Epithelial cell of proximal tubule (primary cell): Measurements from ENCODE around the gene TMC2. TPM values are rescaled to one million over a fixed set of nuclear protein-coding genes. Genes with fewer than 3 reads are reported as not detected.

Experiments
- DNase-seq: peaks from one replicate; pipeline ENCODE4 v3.0.0-alpha.2; 2011; ENCODE audit warnings: low read depth
- H3K4me3 ChIP-seq: 2 replicates; pipeline ENCODE4 v1.5.1; 2011; ENCODE audit warnings: low read depth, mild to moderate bottlenecking, low read length
- total RNA-seq: library from RNA; depleted of rRNA; stranded (reverse); fragments of >200 nt; gene quantifications from 2 replicates; pipeline ENCODE4 v1.2.3, GENCODE V29; 2015
- TF ChIP-seq, protein P1 (sequence below): conservative IDR thresholded peaks from 2 replicates; pipeline ENCODE4 v1.5.1; 2012; ENCODE audit warnings: low read depth, mild to moderate bottlenecking, low read length

Gene TMC2
- total RNA-seq, 1 donor from 2014 or later = not detected

DNA sequence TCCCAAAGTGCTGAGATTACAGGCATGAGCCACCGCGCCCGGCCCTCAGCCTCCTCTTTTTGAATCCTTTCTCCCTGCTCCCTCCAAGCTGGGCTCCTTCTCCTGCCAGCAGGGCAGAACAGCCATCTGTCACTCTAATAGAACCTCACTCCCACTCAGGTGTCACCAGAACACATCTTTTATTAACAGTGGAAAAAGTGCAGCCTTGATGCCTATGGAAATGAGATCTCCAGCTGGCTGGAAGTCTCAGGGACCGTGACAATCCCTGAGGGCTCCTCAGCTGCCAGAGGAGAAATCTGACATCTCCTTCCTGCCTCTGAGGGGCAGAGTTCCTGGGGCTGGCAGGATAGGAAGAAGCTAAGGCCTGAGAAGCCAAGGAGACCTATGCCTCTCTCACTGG is 28.0 kb downstream of the TMC2 start:
- DNase-seq = no peak
- H3K4me3 ChIP-seq = no peak overlapping the region
- TF ChIP-seq, protein P1, sequence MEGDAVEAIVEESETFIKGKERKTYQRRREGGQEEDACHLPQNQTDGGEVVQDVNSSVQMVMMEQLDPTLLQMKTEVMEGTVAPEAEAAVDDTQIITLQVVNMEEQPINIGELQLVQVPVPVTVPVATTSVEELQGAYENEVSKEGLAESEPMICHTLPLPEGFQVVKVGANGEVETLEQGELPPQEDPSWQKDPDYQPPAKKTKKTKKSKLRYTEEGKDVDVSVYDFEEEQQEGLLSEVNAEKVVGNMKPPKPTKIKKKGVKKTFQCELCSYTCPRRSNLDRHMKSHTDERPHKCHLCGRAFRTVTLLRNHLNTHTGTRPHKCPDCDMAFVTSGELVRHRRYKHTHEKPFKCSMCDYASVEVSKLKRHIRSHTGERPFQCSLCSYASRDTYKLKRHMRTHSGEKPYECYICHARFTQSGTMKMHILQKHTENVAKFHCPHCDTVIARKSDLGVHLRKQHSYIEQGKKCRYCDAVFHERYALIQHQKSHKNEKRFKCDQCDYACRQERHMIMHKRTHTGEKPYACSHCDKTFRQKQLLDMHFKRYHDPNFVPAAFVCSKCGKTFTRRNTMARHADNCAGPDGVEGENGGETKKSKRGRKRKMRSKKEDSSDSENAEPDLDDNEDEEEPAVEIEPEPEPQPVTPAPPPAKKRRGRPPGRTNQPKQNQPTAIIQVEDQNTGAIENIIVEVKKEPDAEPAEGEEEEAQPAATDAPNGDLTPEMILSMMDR = no peak

DNA sequence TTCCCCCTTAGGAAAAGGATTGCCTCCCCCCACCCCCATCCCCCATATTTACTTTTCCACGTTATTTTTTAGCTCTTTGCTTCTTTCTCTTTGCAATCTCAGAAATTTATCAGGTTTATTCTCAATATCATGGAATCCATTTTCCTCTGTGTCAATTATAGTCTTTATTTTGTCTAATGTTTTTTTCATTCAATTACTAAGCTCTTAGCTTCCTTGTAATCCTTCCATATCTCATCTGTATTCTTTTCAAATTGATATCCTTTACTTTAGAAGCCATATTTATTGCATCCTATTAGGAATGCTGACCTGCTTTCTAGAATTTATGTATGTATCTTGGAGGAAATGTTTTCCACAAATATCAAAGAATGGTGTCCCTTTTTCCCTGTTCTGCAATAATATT is 39.3 kb downstream of the TMC2 start:
- H3K4me3 ChIP-seq = no peak overlapping the region
- DNase-seq = no peak
- TF ChIP-seq, protein P1 = no peak

DNA sequence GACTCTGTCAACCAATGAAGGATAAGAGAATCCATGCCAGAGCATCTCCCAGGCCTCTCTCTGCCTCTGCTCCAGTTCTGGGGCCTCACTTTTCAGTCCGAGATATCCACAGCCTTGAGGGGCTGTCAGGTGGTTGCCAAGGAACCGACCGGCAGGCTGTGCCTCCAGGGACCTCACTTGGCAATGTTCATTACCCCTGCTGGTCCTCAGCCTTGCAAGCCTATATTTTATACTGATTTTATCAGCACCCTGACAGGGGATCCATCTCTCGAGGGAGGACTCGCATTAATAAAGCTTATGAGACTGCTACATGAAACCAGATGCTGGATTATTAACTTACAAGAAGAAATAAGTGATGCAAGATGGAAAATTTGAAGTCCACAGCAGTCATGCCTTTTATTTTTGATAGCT is 39.9 kb downstream of the TMC2 start:
- H3K4me3 ChIP-seq = no peak overlapping the region
- no peak for DNase-seq
- TF ChIP-seq, protein P1 = no peak

DNA sequence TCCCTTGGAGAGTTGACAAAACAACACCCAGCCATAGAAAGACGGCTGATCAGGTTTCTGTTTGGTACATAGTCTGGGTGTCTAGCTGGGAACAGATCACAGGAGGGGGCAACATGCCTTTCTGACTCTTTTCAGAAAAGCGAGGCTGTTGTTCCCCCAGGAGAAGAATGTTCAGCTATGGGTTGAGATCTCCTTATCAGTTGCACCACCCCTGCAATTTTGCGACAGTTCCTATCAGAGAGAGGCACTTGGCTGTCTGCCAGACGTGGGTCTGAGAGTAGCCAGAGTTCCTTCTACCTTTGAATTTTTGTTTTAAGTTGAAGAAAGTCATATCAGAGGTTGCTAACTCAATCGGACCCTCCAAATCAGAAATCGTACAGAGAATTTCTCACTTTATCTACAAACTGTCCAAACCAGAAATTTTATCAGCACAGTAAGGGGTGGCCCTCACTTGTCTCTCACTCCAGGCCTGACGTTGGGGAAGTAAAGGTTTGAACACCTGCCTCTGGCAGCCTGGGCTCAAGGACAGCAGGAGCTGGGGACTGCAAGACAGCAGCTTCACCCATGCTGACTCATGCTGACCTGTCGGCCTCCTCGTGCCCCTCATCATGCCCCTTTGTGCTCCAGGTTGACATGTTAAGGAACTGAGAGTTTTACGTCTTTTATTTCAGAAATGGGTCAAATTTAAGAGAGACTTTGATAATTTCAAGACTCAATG is 42.3 kb downstream of the TMC2 start:
- DNase-seq = no peak
- H3K4me3 ChIP-seq = no peak overlapping the region
- TF ChIP-seq, protein P1 = no peak

DNA sequence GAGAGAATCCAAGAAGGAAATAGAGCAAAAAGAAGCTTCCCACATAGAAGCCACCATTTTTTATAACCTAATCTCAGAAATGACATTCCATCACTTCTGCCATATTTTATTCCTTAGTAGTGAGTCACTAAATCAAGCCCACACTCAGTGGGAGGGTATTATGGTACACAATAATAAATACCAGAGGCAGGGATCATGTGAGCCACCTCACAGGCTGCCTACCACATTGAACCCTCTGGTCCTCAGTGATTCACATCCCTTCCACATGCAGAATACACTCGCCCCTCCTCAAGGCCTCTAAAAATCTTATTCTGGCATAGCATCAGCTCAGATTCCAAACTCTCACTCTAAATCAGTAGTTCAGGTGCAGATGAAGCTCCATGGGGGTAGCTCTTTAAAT is 49.4 kb downstream of the TMC2 start:
- no peak for DNase-seq
- H3K4me3 ChIP-seq = no peak overlapping the region
- TF ChIP-seq, protein P1 = no peak

DNA sequence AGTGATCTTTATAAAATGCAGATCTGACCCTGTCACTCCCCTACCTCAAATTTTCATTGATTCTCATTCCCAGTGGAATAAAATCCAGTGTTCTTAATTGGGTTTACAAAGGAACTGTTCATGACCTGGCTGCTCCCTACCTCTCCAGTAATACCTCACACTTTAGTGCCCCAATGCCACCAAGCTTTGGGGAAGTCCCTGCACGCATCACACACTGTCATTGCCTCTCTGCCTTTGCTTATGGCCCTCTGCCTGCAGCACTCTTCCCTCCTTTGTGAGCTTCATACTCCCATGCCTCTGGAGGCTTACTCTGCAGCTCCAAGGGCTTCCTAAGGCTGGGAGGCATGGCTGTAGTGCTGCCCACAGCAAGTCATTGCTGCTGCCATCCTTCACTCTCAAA is 57.4 kb downstream of the TMC2 start:
- no peak for DNase-seq
- TF ChIP-seq, protein P1 = no peak
- no peak overlapping the region for H3K4me3 ChIP-seq

DNA sequence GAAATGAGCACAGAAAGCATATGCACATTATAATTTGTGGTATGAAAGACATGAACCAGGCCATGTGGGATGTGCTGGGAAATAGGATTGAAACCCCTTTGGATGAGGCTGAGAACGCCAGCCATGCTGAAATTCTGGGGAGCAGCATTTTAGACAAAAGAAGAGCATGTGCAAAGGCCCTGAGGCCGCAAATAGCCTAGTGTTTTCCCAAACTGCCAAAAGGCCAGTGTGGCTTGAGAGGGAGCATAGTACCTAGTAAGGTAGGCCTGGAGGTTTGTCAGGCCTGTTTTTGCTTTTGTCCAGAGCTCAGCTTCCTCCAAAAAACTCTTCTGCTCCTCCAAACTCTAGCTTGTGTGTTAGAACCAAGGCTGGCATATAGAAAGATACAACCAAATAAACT is 58.7 kb downstream of the TMC2 start:
- TF ChIP-seq, protein P1 = no peak

More for the DNA sequence above, 58.7 kb downstream of the TMC2 start:
- no peak overlapping the region for H3K4me3 ChIP-seq
- no peak for DNase-seq
